Neuronal stem cell (in vitro differentiated cells): ENCODE measurements around the gene ZFAND2B.

Experiments used
- DNase-seq: peaks from one replicate; pipeline ENCODE4 v3.0.0-alpha.2; 2013; ENCODE audit warnings: low spot score
- H2AFZ ChIP-seq: one replicate; pipeline ENCODE4 v1.6.1; 2013; ENCODE audit warnings: mild to moderate bottlenecking, low read length, inconsistent platforms
- H2AK5ac ChIP-seq: 2 replicates; pipeline ENCODE4 v1.6.1; 2013; ENCODE audit warnings: low read depth, mild to moderate bottlenecking, inconsistent platforms, low read length, moderate library complexity, mixed read lengths
- H2BK120ac ChIP-seq: 2 replicates; pipeline ENCODE4 v1.6.1; 2013; ENCODE audit warnings: low read depth, mild to moderate bottlenecking, inconsistent platforms, low read length, moderate library complexity, mixed read lengths
- H2BK12ac ChIP-seq: one replicate; pipeline ENCODE4 v1.6.1; 2013; ENCODE audit warnings: low read length, inconsistent platforms
- H2BK15ac ChIP-seq: 2 replicates; pipeline ENCODE4 v1.6.1; 2013; ENCODE audit warnings: mild to moderate bottlenecking, low read length, inconsistent platforms, mixed read lengths
- H2BK5ac ChIP-seq: one replicate; pipeline ENCODE4 v1.6.1; 2013; ENCODE audit warnings: inconsistent platforms, mild to moderate bottlenecking, low read length, moderate library complexity
- H3K14ac ChIP-seq: one replicate; pipeline ENCODE4 v1.6.1; 2013; ENCODE audit warnings: low read length, inconsistent platforms
- H3K18ac ChIP-seq: 2 replicates; pipeline ENCODE4 v1.6.1; 2013; ENCODE audit warnings: low read length, inconsistent platforms
- H3K23ac ChIP-seq: 2 replicates; pipeline ENCODE4 v1.6.1; 2013; ENCODE audit warnings: low read depth, mild to moderate bottlenecking, mixed read lengths, low read length, inconsistent platforms; ENCODE audit not compliant: poor library complexity
- H3K27ac ChIP-seq: replicated peaks from 3 replicates; pipeline ENCODE4 v1.5.1; 2013; ENCODE audit warnings: low read length, inconsistent platforms
- H3K27me3 ChIP-seq, 3 experiments: 2 replicates each; pipeline ENCODE4 v1.6.1; 2013; ENCODE audit warnings: low read length in 3 of 3, mild to moderate bottlenecking in 2 of 3, inconsistent platforms in 1 of 3, low read depth in 1 of 3, mixed read lengths in 1 of 3, moderate library complexity in 1 of 3; ENCODE audit not compliant: control insufficient read depth in 3 of 3, insufficient read depth in 3 of 3
- H3K36me3 ChIP-seq, 2 donors: replicated peaks in 1 of 2; 2 replicates each; pipeline ENCODE4 v1.6.1; 2013; ENCODE audit warnings: low read length in 2 of 2; ENCODE audit not compliant: control insufficient read depth in 2 of 2, insufficient read depth in 2 of 2
- H3K4ac ChIP-seq: 2 replicates; pipeline ENCODE4 v1.6.1; 2013; ENCODE audit warnings: inconsistent platforms, mild to moderate bottlenecking, low read length, moderate library complexity
- H3K4me1 ChIP-seq, 2 donors: 1 replicate in 1 of 2; 2 replicates in 1 of 2; pipeline ENCODE4 v1.6.1; 2013; ENCODE audit warnings: low read length in 2 of 2, low read depth in 1 of 2; ENCODE audit not compliant: control insufficient read depth in 2 of 2, insufficient read depth in 1 of 2
- H3K4me2 ChIP-seq: one replicate; pipeline ENCODE4 v1.6.1; 2013; ENCODE audit warnings: mild to moderate bottlenecking, low read length, inconsistent platforms; ENCODE audit not compliant: insufficient read depth, poor library complexity, severe bottlenecking
- H3K4me3 ChIP-seq, 2 donors: 2 replicates each; pipeline ENCODE4 v1.5.1; 2013; ENCODE audit warnings: low read length in 2 of 2, mild to moderate bottlenecking in 2 of 2, inconsistent platforms in 1 of 2, moderate library complexity in 1 of 2
- H3K79me1 ChIP-seq: one replicate; pipeline ENCODE4 v1.6.1; 2013; ENCODE audit warnings: low read depth, mild to moderate bottlenecking, inconsistent platforms, low read length, moderate library complexity
- H3K9ac ChIP-seq: one replicate; pipeline ENCODE4 v1.6.1; 2013; ENCODE audit warnings: mild to moderate bottlenecking, low read depth, low read length, inconsistent platforms; ENCODE audit not compliant: poor library complexity
- H3K9me3 ChIP-seq, 2 donors: replicated peaks in 1 of 2; 2 replicates each; pipeline versions ENCODE3 to v1.6.1; 2013; ENCODE audit warnings: low read length in 2 of 2, mild to moderate bottlenecking in 2 of 2, inconsistent platforms in 1 of 2, low read depth in 1 of 2, mixed read lengths in 1 of 2, moderate library complexity in 1 of 2; ENCODE audit not compliant: control insufficient read depth in 2 of 2, insufficient read depth in 1 of 2
- H4K8ac ChIP-seq: one replicate; pipeline ENCODE4 v1.6.1; 2013; ENCODE audit warnings: low read depth, mild to moderate bottlenecking, inconsistent platforms, low read length, moderate library complexity
- H4K91ac ChIP-seq: one replicate; pipeline ENCODE4 v1.6.1; 2013; ENCODE audit warnings: low read length, low read depth, mild to moderate bottlenecking, inconsistent platforms; ENCODE audit not compliant: poor library complexity
- WGBS, 2 donors: extraction: QIAGEN DNeasy Blood & Tissue Kit; methylation state at CpG; one replicate each; pipeline ENCODE4 v1.1.7; 2013; ENCODE audit warnings: missing lambda C conversion rate in 2 of 2, mixed read lengths in 1 of 2; ENCODE audit not compliant: insufficient read length in 2 of 2, insufficient replicate concordance in 1 of 2; ENCODE audit errors: extremely low coverage in 2 of 2; 5-methylcytosine and 5-hydroxymethylcytosine counted together

ZFAND2B gene

DNA sequence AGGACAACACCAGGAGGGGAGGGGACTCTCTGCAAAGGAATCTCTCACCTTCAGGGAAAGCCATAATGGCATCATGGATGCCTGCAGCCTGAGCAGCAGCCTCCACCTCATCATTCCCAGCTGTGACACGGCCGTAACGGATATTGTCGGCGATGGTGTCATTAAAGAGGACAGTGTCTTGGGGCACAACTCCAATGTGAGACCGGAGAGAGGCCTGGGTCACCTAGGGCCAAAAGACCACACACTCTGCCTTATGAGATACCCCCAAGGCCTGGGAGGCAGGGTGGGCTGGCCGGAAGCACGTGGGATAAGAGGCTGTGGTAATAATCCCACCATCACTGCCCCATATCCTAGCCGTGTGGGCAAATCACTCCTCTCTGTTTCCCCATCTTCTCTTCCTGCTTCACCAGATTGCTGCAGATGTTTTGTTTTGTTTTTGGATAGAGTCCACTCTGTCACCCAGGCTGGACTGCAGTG is 4.3 kb downstream of the ZFAND2B start:
- H3K23ac ChIP-seq, result no peak overlapping the region
- no peak overlapping the region for H4K8ac ChIP-seq
- H2BK5ac ChIP-seq, result no peak overlapping the region
- no peak overlapping the region for H2AK5ac ChIP-seq
- no peak overlapping the region for H3K4ac ChIP-seq
- H3K4me3 ChIP-seq, result no peak overlapping the region
- H3K14ac ChIP-seq, result no peak overlapping the region
- no peak overlapping the region for H3K4me2 ChIP-seq
- no peak overlapping the region for H2BK120ac ChIP-seq
- no CpG with 5 or more reads among the region's 9 CpGs for WGBS, 2 donors
- peaks cover 52 to 76% of the 10 kb centered on the region in 2 donors for H3K36me3 ChIP-seq
- H3K18ac ChIP-seq, result no peak overlapping the region
- no peak overlapping the region for H2BK15ac ChIP-seq
- H4K91ac ChIP-seq, result no peak overlapping the region
- H3K27me3 ChIP-seq, result no peaks in the 10 kb centered on the region
- DNase-seq, result no peak
- H3K9ac ChIP-seq, result no peak overlapping the region
- H3K79me1 ChIP-seq, result no peaks in the 10 kb centered on the region
- H3K4me1 ChIP-seq, result peaks cover 7 to 8% of the 10 kb centered on the region in 2 donors
- no peak overlapping the region for H3K27ac ChIP-seq
- no peaks in the 10 kb centered on the region for H3K9me3 ChIP-seq
- H2BK12ac ChIP-seq, result no peak overlapping the region
- no peak overlapping the region for H2AFZ ChIP-seq

DNA sequence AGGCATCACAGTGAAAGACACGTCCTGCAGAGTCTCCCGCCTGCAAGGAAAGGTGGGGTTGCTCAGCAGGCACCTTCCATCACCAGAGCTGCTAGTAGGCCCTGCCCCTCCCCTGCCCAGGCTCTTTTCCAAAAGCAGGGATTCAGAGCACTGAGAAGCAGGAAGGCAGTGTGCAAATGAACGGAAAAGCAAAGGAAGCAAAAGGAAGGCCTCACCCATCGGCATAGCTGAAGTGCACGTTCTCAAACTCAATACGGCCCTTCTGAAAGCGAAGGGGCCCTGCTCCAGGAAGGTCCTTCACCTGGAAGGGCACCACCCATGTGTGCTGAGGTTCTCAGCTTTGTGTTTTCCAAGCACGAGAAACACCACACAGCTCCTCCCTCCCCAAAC is 6.4 kb downstream of the ZFAND2B start:
- Histone ChIP-seq H4K8ac (no peak overlapping the region), H2BK120ac (no peak overlapping the region), H3K27me3 (no peaks in the 10 kb centered on the region), H2AK5ac (no peak overlapping the region), H2AFZ (no peak overlapping the region), H3K18ac (no peak overlapping the region), H3K14ac (no peak overlapping the region), H2BK5ac (no peak overlapping the region), H3K4me3 (no peak overlapping the region), H3K79me1 (no peaks in the 10 kb centered on the region), H3K23ac (no peak overlapping the region), H2BK15ac (no peak overlapping the region), H3K27ac (no peak overlapping the region), H3K36me3 (peaks cover 54 to 81% of the 10 kb centered on the region in 2 donors), H2BK12ac (no peak overlapping the region), H3K9me3 (no peaks in the 10 kb centered on the region), H4K91ac (no peak overlapping the region), H3K4me1 (peaks cover 1 to 2% of the 10 kb centered on the region in 2 donors), H3K4me2 (no peak overlapping the region), H3K9ac (peak overlapping the region; percentile 3), H3K4ac (no peak overlapping the region)
- no peak for DNase-seq
- no CpG with 5 or more reads among the region's 8 CpGs for WGBS, 2 donors

DNA sequence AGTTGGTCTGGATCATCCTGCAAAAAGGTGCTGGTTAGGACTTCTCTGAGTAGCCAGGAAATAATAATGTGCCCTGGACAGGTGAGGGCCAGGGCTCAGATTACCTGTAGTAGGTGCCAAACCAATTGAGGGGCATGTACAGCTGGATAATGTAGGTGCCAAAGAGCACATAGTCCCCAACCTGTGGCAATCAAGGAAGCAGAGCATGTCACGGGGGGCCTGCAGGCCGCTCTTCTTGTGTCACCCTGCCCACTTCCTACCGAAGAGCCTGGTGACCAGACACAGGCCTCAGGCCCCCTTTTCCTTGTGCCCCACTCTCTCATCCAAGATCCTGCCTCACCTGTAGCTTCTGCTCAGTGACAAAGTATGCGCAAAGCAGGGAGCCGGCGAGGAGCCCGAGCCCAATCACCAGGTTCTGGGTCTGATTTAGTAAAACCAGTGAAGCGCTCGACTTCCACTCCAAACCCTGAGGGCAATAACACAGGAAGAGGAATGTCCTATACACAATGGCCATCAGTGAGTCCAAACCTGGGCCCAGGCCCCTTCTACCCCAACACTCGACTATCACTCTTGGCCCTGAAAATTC is 7.0 kb downstream of the ZFAND2B start:
- H2BK12ac ChIP-seq, result no peak overlapping the region
- no peak overlapping the region for H2AFZ ChIP-seq
- no peaks in the 10 kb centered on the region for H3K27me3 ChIP-seq
- no peak overlapping the region for H3K23ac ChIP-seq
- no peak overlapping the region for H3K4ac ChIP-seq
- H4K8ac ChIP-seq, result no peak overlapping the region
- no peak overlapping the region for H2AK5ac ChIP-seq
- no peak overlapping the region for H2BK15ac ChIP-seq
- no peak overlapping the region for H2BK120ac ChIP-seq
- H4K91ac ChIP-seq, result no peak overlapping the region
- no peak overlapping the region for H3K14ac ChIP-seq
- no CpG with 5 or more reads among the region's 10 CpGs for WGBS, 2 donors
- no peak overlapping the region for H2BK5ac ChIP-seq
- no peak overlapping the region for H3K27ac ChIP-seq
- no peaks in the 10 kb centered on the region for H3K9me3 ChIP-seq
- H3K4me3 ChIP-seq, result no peak overlapping the region
- H3K79me1 ChIP-seq, result no peaks in the 10 kb centered on the region
- no peak for DNase-seq
- no peak overlapping the region for H3K9ac ChIP-seq
- H3K18ac ChIP-seq, result no peak overlapping the region
- peaks cover 2 to 4% of the 10 kb centered on the region in 2 donors for H3K4me1 ChIP-seq
- peaks cover 50 to 75% of the 10 kb centered on the region in 2 donors for H3K36me3 ChIP-seq
- H3K4me2 ChIP-seq, result no peak overlapping the region

- no peak overlapping the region for H2BK12ac ChIP-seq
- no peak overlapping the region for H2AK5ac ChIP-seq
- no peaks in the 10 kb centered on the region for H3K27me3 ChIP-seq
- H3K4me1 ChIP-seq, result peaks cover 4 to 6% of the 10 kb centered on the region in 2 donors
- no peak overlapping the region for H3K4me3 ChIP-seq
- no peak overlapping the region for H2BK5ac ChIP-seq
- H3K9me3 ChIP-seq, result no peaks in the 10 kb centered on the region
- no peak overlapping the region for H2BK15ac ChIP-seq
- H3K18ac ChIP-seq, result no peak overlapping the region
- no peak overlapping the region for H4K91ac ChIP-seq
- H3K9ac ChIP-seq, result no peak overlapping the region
- no peak overlapping the region for H3K4me2 ChIP-seq
- DNase-seq, result no peak
- no peak overlapping the region for H4K8ac ChIP-seq
- H3K36me3 ChIP-seq, result peaks cover 44 to 70% of the 10 kb centered on the region in 2 donors
- H2BK120ac ChIP-seq, result no peak overlapping the region
- H2AFZ ChIP-seq, result no peak overlapping the region
- WGBS, 2 donors, result no CpG with 5 or more reads among the region's 15 CpGs
- no peak overlapping the region for H3K23ac ChIP-seq
- H3K4ac ChIP-seq, result no peak overlapping the region
- H3K27ac ChIP-seq, result no peak overlapping the region
- no peak overlapping the region for H3K14ac ChIP-seq
- no peaks in the 10 kb centered on the region for H3K79me1 ChIP-seq
Observed at GRCh38 chr2:219214141-219214540, 7.6 kb downstream of the ZFAND2B start.
